D721Med (cell line): ENCODE results near the gene CCDC85C.
A peak's percentile ranks its signal among the peaks of the same experiment; 100 is the strongest.

Experiments
- DNase-seq: peaks from one replicate; pipeline ENCODE4 v3.0.0; 2011; ENCODE audit warnings: low spot score; ENCODE audit not compliant: insufficient read length
- FAIRE-seq: peaks from 2 replicates; lab custom pipeline; 2011; peaks lifted over from hg19 to GRCh38; lab: Jason Lieb, UNC
- CTCF ChIP-seq: IDR thresholded peaks from 2 replicates; pipeline ENCODE4 v1.5.1; 2012; ENCODE audit warnings: mild to moderate bottlenecking, control low read depth; ENCODE audit not compliant: insufficient read depth; ENCODE audit errors: missing control alignments

Gene CCDC85C

GRCh38 chr14:99628887-99629618 lies 25.0 kb upstream of the CCDC85C start:
- FAIRE-seq (no peak), DNase-seq (peak; percentile 95)
- peak; percentile 87 for TF ChIP-seq CTCF

GRCh38 chr14:99627510-99628381 lies 23.7 kb upstream of the CCDC85C start:
- DNase-seq (no peak), FAIRE-seq (no peak)
- no peak for TF ChIP-seq CTCF

DNA sequence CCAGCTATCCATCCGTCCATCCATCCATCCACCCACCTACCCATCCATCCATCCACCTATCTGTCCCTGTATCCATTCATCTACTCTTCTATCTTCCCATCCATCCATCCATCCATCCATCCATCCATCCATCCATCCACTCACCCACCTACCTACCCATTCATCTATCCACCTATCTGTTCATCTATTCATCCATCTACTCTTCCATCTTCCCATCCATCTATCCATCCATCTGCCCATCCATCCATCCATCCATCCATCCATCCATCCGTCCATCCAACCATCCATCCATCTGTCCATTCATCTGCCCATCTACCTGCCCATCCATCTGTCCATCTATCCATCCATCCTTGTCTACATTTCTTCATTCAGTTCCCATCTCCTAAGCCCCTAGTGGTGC lies 23.1 kb upstream of the CCDC85C start:
- TF ChIP-seq CTCF: no peak
- FAIRE-seq (no peak), DNase-seq (no peak)

GRCh38 chr14:99626041-99626648 lies 22.1 kb upstream of the CCDC85C start:
- no peak for DNase-seq
- FAIRE-seq: no peak
- no peak for TF ChIP-seq CTCF

DNA sequence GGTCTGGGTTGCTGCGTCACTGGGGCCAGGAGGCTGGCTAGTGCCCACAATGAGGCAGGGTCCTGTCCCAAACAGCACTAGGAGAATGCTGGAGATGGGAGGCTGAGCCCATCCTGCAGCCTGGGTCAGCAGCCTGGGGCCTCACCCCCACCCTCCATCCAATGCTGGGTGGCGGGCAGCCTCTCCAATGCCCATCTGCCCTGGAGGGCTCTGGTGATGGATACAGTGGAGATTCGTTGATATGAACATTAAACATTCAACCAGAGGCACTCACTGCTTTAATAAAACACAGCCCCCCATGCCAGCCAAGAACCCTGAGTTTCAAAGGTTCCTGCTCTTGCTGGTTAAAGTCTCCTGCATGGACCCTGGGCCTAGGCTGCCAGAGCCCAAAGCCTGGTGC lies 21.5 kb upstream of the CCDC85C start:
- FAIRE-seq: no peak
- TF ChIP-seq CTCF: no peak
- no peak for DNase-seq

DNA sequence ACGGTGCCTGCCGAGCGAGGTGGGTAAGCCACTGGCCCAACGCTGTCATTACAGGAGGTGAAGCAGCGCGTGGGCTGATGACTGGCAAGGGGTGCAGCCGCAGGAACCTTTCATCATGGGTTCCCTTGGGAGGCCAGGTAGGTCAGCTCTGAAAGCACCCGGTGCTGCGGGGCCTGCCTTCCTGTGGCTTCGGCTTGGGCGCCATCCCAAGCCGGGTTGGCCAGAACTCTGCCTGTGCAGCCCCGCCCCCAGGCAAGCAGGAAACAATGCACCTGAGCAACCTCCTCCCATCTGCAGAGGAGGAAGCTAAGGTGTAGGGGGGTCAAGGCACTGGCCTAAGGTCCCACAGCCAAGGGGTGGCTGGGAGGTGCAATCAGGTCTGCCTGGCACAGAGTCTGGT lies 21.0 kb upstream of the CCDC85C start:
- DNase-seq (no peak), FAIRE-seq (no peak)
- no peak for TF ChIP-seq CTCF
